Adrenal gland (tissue), 5 donors: ENCODE measurements around the gene GLUD1.
"Not testable (repeated sequence)": the region's sequence is repeated elsewhere in the genome, so short reads cannot be mapped to it uniquely, and the experiment has no call there.

Source experiments
- POLR2A ChIP-seq, 2 donors: fragments of 450-650 bp; IDR thresholded peaks; one replicate each; pipeline ENCODE4 v1.6.1; 2017; ENCODE audit warnings: antibody characterized with exemption in 2 of 2, mild to moderate bottlenecking in 2 of 2, moderate library complexity in 1 of 2
- TF ChIP-seq, protein P1 (sequence below), 6 experiments: fragments of 450-650 bp in 4 of 6; fragments of 200-600 bp in 2 of 6; sonication (generic) in 1 of 6; IDR thresholded peaks; 1 replicate in 5 of 6; 2 replicates in 1 of 6; pipeline versions ENCODE4 v1.5.1 to v1.8.0; 2016 to 2021; ENCODE audit warnings: antibody characterized with exemption in 6 of 6, mild to moderate bottlenecking in 2 of 6, moderate library complexity in 1 of 6
- donor health status: DM: no; HTN: no; CAD: no.

DNA sequence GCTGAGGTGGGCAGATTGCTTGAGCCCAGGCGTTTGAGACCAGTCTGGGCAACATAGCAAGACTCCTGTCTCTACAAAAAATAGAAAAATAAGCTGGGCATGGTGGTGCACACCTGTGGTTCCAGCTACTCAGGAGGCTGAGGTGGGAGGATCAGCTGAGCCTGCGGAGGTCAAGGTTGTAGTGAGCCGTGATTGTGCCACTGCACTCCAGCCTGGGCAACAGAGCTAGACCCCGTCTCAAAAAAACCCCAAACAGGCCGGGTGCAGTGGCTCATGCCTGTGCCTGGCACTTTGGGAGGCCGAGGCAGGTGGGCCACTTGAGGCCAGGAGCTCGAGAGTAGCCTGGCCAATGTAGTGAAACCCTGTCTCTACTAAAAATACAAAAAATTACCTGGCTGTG, 51.1 kb downstream of the GLUD1 start:
- TF ChIP-seq, protein P1, sequence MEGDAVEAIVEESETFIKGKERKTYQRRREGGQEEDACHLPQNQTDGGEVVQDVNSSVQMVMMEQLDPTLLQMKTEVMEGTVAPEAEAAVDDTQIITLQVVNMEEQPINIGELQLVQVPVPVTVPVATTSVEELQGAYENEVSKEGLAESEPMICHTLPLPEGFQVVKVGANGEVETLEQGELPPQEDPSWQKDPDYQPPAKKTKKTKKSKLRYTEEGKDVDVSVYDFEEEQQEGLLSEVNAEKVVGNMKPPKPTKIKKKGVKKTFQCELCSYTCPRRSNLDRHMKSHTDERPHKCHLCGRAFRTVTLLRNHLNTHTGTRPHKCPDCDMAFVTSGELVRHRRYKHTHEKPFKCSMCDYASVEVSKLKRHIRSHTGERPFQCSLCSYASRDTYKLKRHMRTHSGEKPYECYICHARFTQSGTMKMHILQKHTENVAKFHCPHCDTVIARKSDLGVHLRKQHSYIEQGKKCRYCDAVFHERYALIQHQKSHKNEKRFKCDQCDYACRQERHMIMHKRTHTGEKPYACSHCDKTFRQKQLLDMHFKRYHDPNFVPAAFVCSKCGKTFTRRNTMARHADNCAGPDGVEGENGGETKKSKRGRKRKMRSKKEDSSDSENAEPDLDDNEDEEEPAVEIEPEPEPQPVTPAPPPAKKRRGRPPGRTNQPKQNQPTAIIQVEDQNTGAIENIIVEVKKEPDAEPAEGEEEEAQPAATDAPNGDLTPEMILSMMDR (IDR thresholded peaks at IDR 0.05) = not testable (repeated sequence)
- not testable (repeated sequence) for TF ChIP-seq POLR2A (IDR thresholded peaks at IDR 0.05)
